HG02870 (cell line): Measurements from ENCODE around the gene CSF3R.

ENCODE experiments used
- ATAC-seq: cut with Tn5 transposase; IDR thresholded peaks from one replicate; pipeline ENCODE4 v1.9.1; 2021; ENCODE audit warnings: mild to moderate bottlenecking, moderate library complexity; ENCODE audit not compliant: unreplicated experiment

The CSF3R gene

GRCh38 chr1:36463463-36463802 lies 19.3 kb downstream of the CSF3R start:
- ATAC-seq, result no peak

- no peak for ATAC-seq
Observed at GRCh38 chr1:36458910-36459309, 23.8 kb downstream of the CSF3R start.

- no peak for ATAC-seq
Observed at GRCh38 chr1:36457691-36458090, 25.0 kb downstream of the CSF3R start.

GRCh38 chr1:36456391-36456928 lies 26.3 kb downstream of the CSF3R start:
- ATAC-seq, result no peak

- ATAC-seq, result no peak
Observed at GRCh38 chr1:36455386-36455785, 27.3 kb downstream of the CSF3R start.

GRCh38 chr1:36453600-36454388 lies 28.9 kb downstream of the CSF3R start:
- ATAC-seq, result no peak

- no peak for ATAC-seq
Observed at GRCh38 chr1:36453051-36453450, 29.7 kb downstream of the CSF3R start.

- no peak for ATAC-seq
Observed at GRCh38 chr1:36450919-36451305, 31.8 kb downstream of the CSF3R start.

GRCh38 chr1:36450270-36450918 lies 32.3 kb downstream of the CSF3R start, which contains the start of gene OSCP1:
TSS of gene OSCP1 (minus strand) at chr1:36450451. CDS start at chr1:36450369, 82 bp downstream.
- peak; percentile 98 for ATAC-seq

GRCh38 chr1:36448530-36449056 lies 34.1 kb downstream of the CSF3R start:
- no peak for ATAC-seq

GRCh38 chr1:36447450-36447849 lies 35.3 kb downstream of the CSF3R start:
- ATAC-seq, result no peak

- ATAC-seq, result no peak
Observed at GRCh38 chr1:36446746-36447145, 36.0 kb downstream of the CSF3R start.

- ATAC-seq, result no peak
Observed at GRCh38 chr1:36446271-36446670, 36.4 kb downstream of the CSF3R start.

GRCh38 chr1:36443297-36443696 lies 39.4 kb downstream of the CSF3R start:
- ATAC-seq, result no peak

GRCh38 chr1:36442337-36442736 lies 40.4 kb downstream of the CSF3R start:
- ATAC-seq, result no peak

- ATAC-seq, result no peak
Observed at GRCh38 chr1:36440646-36441045, 42.1 kb downstream of the CSF3R start.

GRCh38 chr1:36440044-36440443 lies 42.7 kb downstream of the CSF3R start:
- no peak for ATAC-seq

- ATAC-seq, result no peak
Observed at GRCh38 chr1:36438715-36439114, 44.0 kb downstream of the CSF3R start.

- no peak for ATAC-seq
Observed at GRCh38 chr1:36436821-36437220, 45.9 kb downstream of the CSF3R start.

GRCh38 chr1:36433102-36433501 lies 49.6 kb downstream of the CSF3R start:
- no peak for ATAC-seq

- no peak for ATAC-seq
Observed at GRCh38 chr1:36432616-36433015, 50.1 kb downstream of the CSF3R start.

- no peak for ATAC-seq
Observed at GRCh38 chr1:36425791-36426190, 56.9 kb downstream of the CSF3R start.
